OCI-LY1 (cell line): ENCODE results near the gene KRTAP10-6.

Source experiments
- EZH2 ChIP-seq: fragments of 200-600 bp; sonication (generic), shearing (Covaris generic); IDR thresholded peaks from 2 replicates; pipeline ENCODE4 v1.8.0; 2017; ENCODE audit warnings: borderline replicate concordance, mixed run types, mild to moderate bottlenecking, antibody characterized with exemption, low read length, moderate library complexity, mixed read lengths
- TF ChIP-seq, protein P1 (sequence below): fragments of 200-600 bp; sonication (generic), shearing (Covaris generic); IDR thresholded peaks from 2 replicates; pipeline ENCODE4 v1.5.1; 2017; ENCODE audit warnings: mild to moderate bottlenecking, antibody characterized with exemption, low read length, moderate library complexity, mixed read lengths

DNA sequence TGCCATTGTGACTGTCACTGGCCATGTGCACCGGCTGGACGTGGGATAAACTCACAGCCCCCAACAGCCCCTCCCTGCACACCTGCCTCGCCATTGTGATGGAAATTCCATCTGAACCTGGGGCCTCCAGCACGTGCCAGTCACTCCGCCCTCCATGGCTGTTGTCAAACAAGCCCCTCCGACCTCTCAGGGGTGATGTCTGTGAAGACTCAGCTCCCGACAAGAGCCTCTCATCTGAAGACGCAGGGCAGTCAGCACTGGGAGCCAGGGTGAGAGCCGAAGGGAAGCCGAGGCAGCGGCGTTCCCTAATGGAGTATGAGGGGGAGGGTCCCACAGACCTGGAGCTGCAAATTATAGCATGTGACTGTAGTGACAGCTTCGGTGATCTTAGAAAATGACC lies 39.6 kb downstream of the KRTAP10-6 start:
- no peak for TF ChIP-seq EZH2
- TF ChIP-seq, protein P1, sequence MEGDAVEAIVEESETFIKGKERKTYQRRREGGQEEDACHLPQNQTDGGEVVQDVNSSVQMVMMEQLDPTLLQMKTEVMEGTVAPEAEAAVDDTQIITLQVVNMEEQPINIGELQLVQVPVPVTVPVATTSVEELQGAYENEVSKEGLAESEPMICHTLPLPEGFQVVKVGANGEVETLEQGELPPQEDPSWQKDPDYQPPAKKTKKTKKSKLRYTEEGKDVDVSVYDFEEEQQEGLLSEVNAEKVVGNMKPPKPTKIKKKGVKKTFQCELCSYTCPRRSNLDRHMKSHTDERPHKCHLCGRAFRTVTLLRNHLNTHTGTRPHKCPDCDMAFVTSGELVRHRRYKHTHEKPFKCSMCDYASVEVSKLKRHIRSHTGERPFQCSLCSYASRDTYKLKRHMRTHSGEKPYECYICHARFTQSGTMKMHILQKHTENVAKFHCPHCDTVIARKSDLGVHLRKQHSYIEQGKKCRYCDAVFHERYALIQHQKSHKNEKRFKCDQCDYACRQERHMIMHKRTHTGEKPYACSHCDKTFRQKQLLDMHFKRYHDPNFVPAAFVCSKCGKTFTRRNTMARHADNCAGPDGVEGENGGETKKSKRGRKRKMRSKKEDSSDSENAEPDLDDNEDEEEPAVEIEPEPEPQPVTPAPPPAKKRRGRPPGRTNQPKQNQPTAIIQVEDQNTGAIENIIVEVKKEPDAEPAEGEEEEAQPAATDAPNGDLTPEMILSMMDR: no peak
